Heart right ventricle (tissue), 16 donors: ENCODE data around the gene SLC25A13. TPM values are rescaled to one million over a fixed set of nuclear protein-coding genes. Genes with fewer than 3 reads are reported as not detected.

Source experiments
- ATAC-seq, 8 donors: fragments of 200-7000 bp; cut with Tn5 transposase; one replicate each; pipeline ENCODE4 v1.9.1; 2020; ENCODE audit warnings: mild to moderate bottlenecking in 8 of 8, moderate library complexity in 8 of 8, moderate number of reproducible peaks in 1 of 8
- DNase-seq, 2 donors: peaks; one replicate each; pipeline ENCODE4 v3.0.0-alpha.2; 2020
- H3K27ac ChIP-seq, 10 donors: fragments of 200-600 bp; sonication (generic) in 2 of 10; one replicate each; pipeline versions ENCODE4 v1.5.0 to v1.8.0; 2020 to 2022; ENCODE audit warnings: mild to moderate bottlenecking in 3 of 10
- H3K27me3 ChIP-seq, 7 donors: fragments of 200-600 bp; one replicate each; pipeline ENCODE4 v1.8.0; 2021 to 2022; ENCODE audit warnings: mild to moderate bottlenecking in 2 of 7
- H3K36me3 ChIP-seq, 9 donors: fragments of 200-600 bp; sonication (generic) in 1 of 9; one replicate each; pipeline versions ENCODE4 v1.5.0 to v1.8.0; 2020 to 2022; ENCODE audit warnings: mild to moderate bottlenecking in 2 of 9
- H3K4me1 ChIP-seq, 9 donors: fragments of 200-600 bp; sonication (generic) in 1 of 9; one replicate each; pipeline versions ENCODE4 v1.5.0 to v1.8.0; 2020 to 2022; ENCODE audit warnings: mild to moderate bottlenecking in 4 of 9
- H3K4me3 ChIP-seq, 10 donors: fragments of 200-600 bp; sonication (generic) in 2 of 10; one replicate each; pipeline versions ENCODE4 v1.5.0 to v1.8.0; 2020 to 2022; ENCODE audit warnings: mild to moderate bottlenecking in 7 of 10, moderate library complexity in 2 of 10
- H3K9me3 ChIP-seq, 11 donors: fragments of 200-600 bp in 10 of 11; sonication (generic) in 2 of 11; one replicate each; pipeline versions ENCODE4 v1.5.0 to v1.8.0; 2013 to 2022; ENCODE audit warnings: mild to moderate bottlenecking in 2 of 11, control low read depth in 1 of 11, moderate library complexity in 1 of 11
- CTCF ChIP-seq, 9 donors: fragments of 200-600 bp; sonication (generic) in 2 of 9; IDR thresholded peaks; one replicate each; pipeline versions ENCODE4 v1.5.0 to v1.8.0; 2021 to 2022; ENCODE audit warnings: antibody characterized with exemption in 9 of 9, mild to moderate bottlenecking in 5 of 9, moderate library complexity in 1 of 9
- WGBS, 2 donors: extraction: QIAGEN DNeasy Blood & Tissue Kit; methylation state at CpG; one replicate each; pipeline ENCODE4 v1.1.7; 2013; ENCODE audit warnings: inconsistent platforms in 1 of 2; 5-methylcytosine and 5-hydroxymethylcytosine counted together
- intact Hi-C, 10 donors: fragments of 100-400 bp; cut with DNase I; formaldehyde crosslinking; loops; one replicate each; pipeline versions ENCODE4 v1.11.1 to v1.14.2; 2022
- polyA plus RNA-seq, 2 donors: library from polyadenylated mRNA; stranded (reverse); fragments of 200-250 nt; gene quantifications; one replicate each; pipeline ENCODE4 v1.2.3, GENCODE V29; 2013
- total RNA-seq, 10 donors: library from RNA; stranded (reverse); fragmentation: NEBNext Ultra II Directional in 3 of 10; extraction: Animal tissue kit (Norgen Biotek cat#: 25700) in 3 of 10; gene quantifications; one replicate each; pipeline versions ENCODE4 v1.2.1 to v1.2.4, GENCODE V29; 2021 to 2023
- donor health status: Arrhythmogenic right ventricular cardiomyopathy.
- donor health status: ischemic (EF 13 %, LVEDD 7.1; RV severe dilation, severe dysfunction).
- donor health status: healthy with polysubstance abuse.
- donor health status: DM: no; HTN: yes; CAD: no.
- donor health status: DM: no; HTN: no; CAD: no.
- donor health status: ischemic (EF 25% LVEDD 6.9; RV normal size, moderate dysfunction).
- donor health status: ischemic (EF 25% LVEDD 5.7; RV mildly dilated, moderate dysfunction).
- donor health status: healthy.
- donor health status: DM: yes; HTN: yes; CAD: no.
- donor health status: Ischemic cardiomyopathy.
- donor health status: ischemic (EF 35%, LVEDD 5.7; RV mildly dilated, moderate dysfunction).
- donor health status: nonischemic (EF 11% LVEDD 7.7; RV severe dilation, severe dysfunction).
- donor health status: DM: yes; HTN: yes; CAD: no.
- donor health status: PGD.
- donor health status: ischemic (EF 29% LVEDD 5.4; RV normal size, mild dysfunction).
- donor health status: nonischemic (EF 23%, LVEDD 6.1; RV moderate dilation, normal function).

SLC25A13 gene
- total and polyA plus RNA-seq, 12 donors = 5.2 to 15.3 (median 8.7) TPM

GRCh38 chr7:96085953-96086352 is 235.9 kb downstream of the SLC25A13 start:
- ATAC-seq (no peak), DNase-seq (no peak)
- WGBS, 2 donors = 56 to 60% methylated on average over 3 of the region's 3 CpGs
- Histone ChIP-seq H3K36me3 (no peaks in the 10 kb centered on the region), H3K4me3 (no peak overlapping the region), H3K4me1 (no peaks in the 10 kb centered on the region), H3K27ac (no peak overlapping the region), H3K9me3 (no peaks in the 10 kb centered on the region), H3K27me3 (no peaks in the 10 kb centered on the region)
- TF ChIP-seq CTCF (IDR thresholded peaks at IDR 0.05) = no peak
- intact Hi-C loops = no loop called here

- Histone ChIP-seq H3K4me1 (no peaks in the 10 kb centered on the region), H3K4me3 (no peak overlapping the region), H3K9me3 (no peaks in the 10 kb centered on the region), H3K27ac (no peak overlapping the region), H3K27me3 (no peaks in the 10 kb centered on the region), H3K36me3 (no peaks in the 10 kb centered on the region)
- TF ChIP-seq CTCF (IDR thresholded peaks at IDR 0.05) = no peak
- ATAC-seq (no peak), DNase-seq (no peak)
- intact Hi-C loops = loop anchor here in 1 of 10 donors (5.0 kb wide), 1 partner anchor 942 kb away; no protein-coding TSS in a partner anchor
- 92 to 100% methylated on average over 1 of the region's 1 CpG for WGBS, 2 donors
Observed at GRCh38 chr7:96084881-96085553, 236.9 kb downstream of the SLC25A13 start.

- H3K9me3 ChIP-seq = no peaks in the 10 kb centered on the region
- intact Hi-C loops = loop anchor here in 1 of 10 donors (5.0 kb wide), 1 partner anchor 947 kb away; no protein-coding TSS in a partner anchor
- no peak for DNase-seq
- no peaks in the 10 kb centered on the region for H3K36me3 ChIP-seq
- ATAC-seq = no peak
- no peak for TF ChIP-seq CTCF (IDR thresholded peaks at IDR 0.05)
- H3K27me3 ChIP-seq = peaks cover 0 to 34% (median 0%) of the 10 kb centered on the region in 7 donors
- H3K27ac ChIP-seq = no peak overlapping the region
- H3K4me3 ChIP-seq = no peak overlapping the region
- 82 to 90% methylated on average over 6 of the region's 6 CpGs for WGBS, 2 donors
- H3K4me1 ChIP-seq = peaks cover 0 to 13% (median 5%) of the 10 kb centered on the region in 9 donors
Observed at GRCh38 chr7:96080027-96080426, 241.9 kb downstream of the SLC25A13 start.

GRCh38 chr7:96076350-96076707 is 245.6 kb downstream of the SLC25A13 start:
- peak in 2 of 8 donors; percentile 12 to 13 for ATAC-seq
- DNase-seq = no peak
- TF ChIP-seq CTCF (IDR thresholded peaks at IDR 0.05) = no peak

More at GRCh38 chr7:96076350-96076707, 245.6 kb downstream of the SLC25A13 start:
- Histone ChIP-seq H3K4me3 (peak overlapping the region in 9 of 10 donors; percentile 25 to 66 (median 59)), H3K4me1 (peaks cover 0 to 13% (median 5%) of the 10 kb centered on the region in 9 donors), H3K9me3 (no peaks in the 10 kb centered on the region), H3K27me3 (peaks cover 0 to 39% (median 0%) of the 10 kb centered on the region in 7 donors), H3K27ac (no peak overlapping the region), H3K36me3 (no peaks in the 10 kb centered on the region)
- intact Hi-C loops = loop anchor here in 8 of 10 donors (5.0 to 10.0 kb wide), 5 partner anchors 152 to 951 kb away; partner anchors contain the start of gene DLX5 (in 1 of the 8)
- WGBS, 2 donors = 18 to 22% methylated on average over 10 of the region's 10 CpGs
